DOHH2 (cell line): ENCODE results near the gene MYO1D.

ENCODE experiments used
- EZH2phosphoT487 ChIP-seq: fragments of 200-600 bp; sonication (generic); IDR thresholded peaks from 2 replicates; pipeline ENCODE4 v1.6.1; 2017; ENCODE audit warnings: borderline replicate concordance, mild to moderate bottlenecking, antibody characterized with exemption, low read length, moderate library complexity, mixed read lengths
- TF ChIP-seq, protein P1 (sequence below): fragments of 200-600 bp; sonication (generic); IDR thresholded peaks from one replicate; pipeline ENCODE4 v1.5.1; 2014; ENCODE audit warnings: antibody characterized with exemption, mild to moderate bottlenecking, low read depth, low read length; ENCODE audit not compliant: poor library complexity, severe bottlenecking

- TF ChIP-seq, protein P1, sequence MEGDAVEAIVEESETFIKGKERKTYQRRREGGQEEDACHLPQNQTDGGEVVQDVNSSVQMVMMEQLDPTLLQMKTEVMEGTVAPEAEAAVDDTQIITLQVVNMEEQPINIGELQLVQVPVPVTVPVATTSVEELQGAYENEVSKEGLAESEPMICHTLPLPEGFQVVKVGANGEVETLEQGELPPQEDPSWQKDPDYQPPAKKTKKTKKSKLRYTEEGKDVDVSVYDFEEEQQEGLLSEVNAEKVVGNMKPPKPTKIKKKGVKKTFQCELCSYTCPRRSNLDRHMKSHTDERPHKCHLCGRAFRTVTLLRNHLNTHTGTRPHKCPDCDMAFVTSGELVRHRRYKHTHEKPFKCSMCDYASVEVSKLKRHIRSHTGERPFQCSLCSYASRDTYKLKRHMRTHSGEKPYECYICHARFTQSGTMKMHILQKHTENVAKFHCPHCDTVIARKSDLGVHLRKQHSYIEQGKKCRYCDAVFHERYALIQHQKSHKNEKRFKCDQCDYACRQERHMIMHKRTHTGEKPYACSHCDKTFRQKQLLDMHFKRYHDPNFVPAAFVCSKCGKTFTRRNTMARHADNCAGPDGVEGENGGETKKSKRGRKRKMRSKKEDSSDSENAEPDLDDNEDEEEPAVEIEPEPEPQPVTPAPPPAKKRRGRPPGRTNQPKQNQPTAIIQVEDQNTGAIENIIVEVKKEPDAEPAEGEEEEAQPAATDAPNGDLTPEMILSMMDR: no peak
- TF ChIP-seq EZH2phosphoT487: no peak
These were observed 177.7 kb downstream of the MYO1D start for GRCh38 chr17:32699247-32699646.
